Trophoblast cell (in vitro differentiated cells and primary cell): ENCODE measurements around the gene PRKAR1A.

Experiments used
- DNase-seq, 2 donors: peaks; one replicate each; pipeline ENCODE4 v3.0.0-alpha.2; 2016
- H2AFZ ChIP-seq: 2 replicates; pipeline ENCODE4 v1.6.1; 2013; ENCODE audit warnings: low read length, moderate library complexity, mild to moderate bottlenecking; ENCODE audit not compliant: insufficient read depth, poor library complexity
- H2AK5ac ChIP-seq: 2 replicates; pipeline ENCODE4 v1.6.1; 2013; ENCODE audit warnings: mild to moderate bottlenecking, low read length
- H2BK120ac ChIP-seq: 2 replicates; pipeline ENCODE4 v1.6.1; 2013; ENCODE audit warnings: low read length, mild to moderate bottlenecking, moderate library complexity; ENCODE audit not compliant: insufficient read depth, poor library complexity
- H2BK12ac ChIP-seq: 2 replicates; pipeline ENCODE4 v1.6.1; 2013; ENCODE audit warnings: mild to moderate bottlenecking, low read length, moderate library complexity
- H2BK5ac ChIP-seq: 2 replicates; pipeline ENCODE4 v1.6.1; 2013; ENCODE audit warnings: low read length, low read depth, moderate library complexity, mild to moderate bottlenecking; ENCODE audit not compliant: poor library complexity
- H3K14ac ChIP-seq: 2 replicates; pipeline ENCODE4 v1.6.1; 2013; ENCODE audit warnings: mild to moderate bottlenecking, low read length
- H3K18ac ChIP-seq: 2 replicates; pipeline ENCODE4 v1.6.1; 2013; ENCODE audit warnings: mild to moderate bottlenecking, low read length
- H3K23ac ChIP-seq: 2 replicates; pipeline ENCODE4 v1.6.1; 2013; ENCODE audit warnings: low read length
- H3K27ac ChIP-seq: 2 replicates; pipeline ENCODE4 v1.5.1; 2013; ENCODE audit warnings: low read depth, mild to moderate bottlenecking, inconsistent platforms, low read length, moderate library complexity
- H3K27me3 ChIP-seq: 2 replicates; pipeline ENCODE4 v1.6.1; 2013; ENCODE audit warnings: inconsistent platforms, mild to moderate bottlenecking, low read length, moderate library complexity; ENCODE audit not compliant: insufficient read depth
- H3K36me3 ChIP-seq, 2 experiments: 1 replicate in 1 of 2; 2 replicates in 1 of 2; pipeline ENCODE4 v1.6.1; 2013; ENCODE audit warnings: low read length in 2 of 2, mild to moderate bottlenecking in 2 of 2, moderate library complexity in 1 of 2; ENCODE audit not compliant: insufficient read depth in 2 of 2, control insufficient read depth in 1 of 2
- H3K4ac ChIP-seq: 2 replicates; pipeline ENCODE4 v1.6.1; 2013; ENCODE audit warnings: low read depth, mild to moderate bottlenecking, low read length, moderate library complexity
- H3K4me1 ChIP-seq, 2 experiments: 1 replicate in 1 of 2; 2 replicates in 1 of 2; pipeline ENCODE4 v1.6.1; 2013; ENCODE audit warnings: low read length in 2 of 2, mild to moderate bottlenecking in 2 of 2, moderate library complexity in 1 of 2; ENCODE audit not compliant: insufficient read depth in 2 of 2, control insufficient read depth in 1 of 2
- H3K4me2 ChIP-seq: 2 replicates; pipeline ENCODE4 v1.6.1; 2013; ENCODE audit warnings: inconsistent platforms, mild to moderate bottlenecking, low read length, moderate library complexity
- H3K4me3 ChIP-seq: 2 replicates; pipeline ENCODE4 v1.5.1; 2013; ENCODE audit warnings: mild to moderate bottlenecking, low read depth, low read length, inconsistent platforms
- H3K79me1 ChIP-seq: one replicate; pipeline ENCODE4 v1.6.1; 2013; ENCODE audit warnings: low read length
- H3K79me2 ChIP-seq: 2 replicates; pipeline ENCODE4 v1.6.1; 2013; ENCODE audit warnings: low read length, mild to moderate bottlenecking; ENCODE audit not compliant: control insufficient read depth, insufficient read depth, poor library complexity
- H3K9ac ChIP-seq: 2 replicates; pipeline ENCODE4 v1.6.1; 2013; ENCODE audit warnings: mild to moderate bottlenecking, low read length
- H3K9me3 ChIP-seq: 2 replicates; pipeline ENCODE4 v1.6.1; 2013; ENCODE audit warnings: low read depth, mild to moderate bottlenecking, control low read depth, inconsistent platforms, low read length; ENCODE audit not compliant: insufficient read depth
- H4K12ac ChIP-seq: 2 replicates; pipeline ENCODE4 v1.6.1; 2013; ENCODE audit warnings: low read depth, mild to moderate bottlenecking, low read length, moderate library complexity
- H4K8ac ChIP-seq: 2 replicates; pipeline ENCODE4 v1.6.1; 2013; ENCODE audit warnings: low read depth, mild to moderate bottlenecking, low read length, moderate library complexity
- H4K91ac ChIP-seq: one replicate; pipeline ENCODE4 v1.6.1; 2013; ENCODE audit warnings: low read depth, mild to moderate bottlenecking, low read length, moderate library complexity
- WGBS: extraction: QIAGEN DNeasy Blood & Tissue Kit; methylation state at CpG from one replicate; pipeline ENCODE4 v1.1.7; 2013; ENCODE audit warnings: missing lambda C conversion rate; ENCODE audit not compliant: insufficient read length, insufficient coverage; ENCODE audit errors: extremely low coverage; 5-methylcytosine and 5-hydroxymethylcytosine counted together

PRKAR1A gene

GRCh38 chr17:68542698-68543463 lies 30.7 kb downstream of the PRKAR1A start:
- Histone ChIP-seq H4K91ac (no peak overlapping the region), H3K14ac (no peak overlapping the region), H3K27ac (no peak overlapping the region), H3K27me3 (no peaks in the 10 kb centered on the region), H4K12ac (no peak overlapping the region), H3K4ac (no peak overlapping the region), H3K18ac (no peak overlapping the region), H3K23ac (no peak overlapping the region), H4K8ac (no peak overlapping the region), H2BK5ac (no peak overlapping the region), H3K9ac (no peak overlapping the region), H2BK12ac (no peak overlapping the region), H3K79me1 (no peaks in the 10 kb centered on the region), H2AFZ (no peak overlapping the region), H3K4me3 (no peak overlapping the region), H2AK5ac (no peak overlapping the region), H3K36me3 (peaks cover 25 to 36% of the 10 kb centered on the region in 2 experiments), H3K9me3 (peaks cover 1% of the 10 kb centered on the region), H2BK120ac (no peak overlapping the region), H3K4me2 (no peak overlapping the region), H3K79me2 (no peaks in the 10 kb centered on the region), H3K4me1 (no peaks in the 10 kb centered on the region)
- no CpG with 5 or more reads among the region's 13 CpGs for WGBS
- no peak for DNase-seq

GRCh38 chr17:68544111-68544915 lies 32.1 kb downstream of the PRKAR1A start:
- H2BK12ac ChIP-seq = no peak overlapping the region
- no CpG with 5 or more reads among the region's 12 CpGs for WGBS
- H2BK5ac ChIP-seq = no peak overlapping the region
- no peak overlapping the region for H2AFZ ChIP-seq
- H3K4ac ChIP-seq = no peak overlapping the region
- no peak overlapping the region for H2AK5ac ChIP-seq
- H3K27me3 ChIP-seq = no peaks in the 10 kb centered on the region
- H3K9me3 ChIP-seq = peaks cover 1% of the 10 kb centered on the region
- H3K18ac ChIP-seq = no peak overlapping the region
- H3K4me2 ChIP-seq = no peak overlapping the region
- H3K23ac ChIP-seq = no peak overlapping the region
- H4K8ac ChIP-seq = no peak overlapping the region
- no peaks in the 10 kb centered on the region for H3K79me2 ChIP-seq
- H3K27ac ChIP-seq = no peak overlapping the region
- no peaks in the 10 kb centered on the region for H3K79me1 ChIP-seq
- no peak overlapping the region for H3K14ac ChIP-seq
- peaks cover 0 to 2% of the 10 kb centered on the region in 2 experiments for H3K4me1 ChIP-seq
- DNase-seq = no peak
- no peak overlapping the region for H3K4me3 ChIP-seq
- H4K91ac ChIP-seq = no peak overlapping the region
- H2BK120ac ChIP-seq = no peak overlapping the region
- H3K9ac ChIP-seq = no peak overlapping the region
- H3K36me3 ChIP-seq = peaks cover 22 to 33% of the 10 kb centered on the region in 2 experiments
- H4K12ac ChIP-seq = no peak overlapping the region

GRCh38 chr17:68556551-68556950 lies 44.3 kb downstream of the PRKAR1A start:
- DNase-seq = no peak
- Histone ChIP-seq H4K12ac (no peak overlapping the region), H3K27ac (no peak overlapping the region), H2AK5ac (no peak overlapping the region), H4K8ac (no peak overlapping the region), H3K36me3 (peaks cover 6 to 13% of the 10 kb centered on the region in 2 experiments), H3K9me3 (no peaks in the 10 kb centered on the region), H2BK120ac (no peak overlapping the region), H3K23ac (no peak overlapping the region), H3K79me2 (no peaks in the 10 kb centered on the region), H3K18ac (no peak overlapping the region), H3K4ac (no peak overlapping the region), H2BK5ac (no peak overlapping the region), H3K79me1 (no peaks in the 10 kb centered on the region), H3K4me2 (no peak overlapping the region), H4K91ac (no peak overlapping the region), H3K4me1 (peaks cover 3 to 4% of the 10 kb centered on the region in 2 experiments), H3K27me3 (no peaks in the 10 kb centered on the region), H3K4me3 (no peak overlapping the region), H3K9ac (no peak overlapping the region), H3K14ac (no peak overlapping the region), H2BK12ac (no peak overlapping the region), H2AFZ (no peak overlapping the region)
- no CpG with 5 or more reads among the region's 4 CpGs for WGBS

- no peaks in the 10 kb centered on the region for H3K79me2 ChIP-seq
- H3K4me3 ChIP-seq = no peak overlapping the region
- no peak overlapping the region for H2BK12ac ChIP-seq
- no CpG with 5 or more reads among the region's 1 CpG for WGBS
- no peaks in the 10 kb centered on the region for H3K27me3 ChIP-seq
- no peak for DNase-seq
- H3K4me1 ChIP-seq = no peaks in the 10 kb centered on the region
- no peak overlapping the region for H2AK5ac ChIP-seq
- H3K79me1 ChIP-seq = no peaks in the 10 kb centered on the region
- H4K8ac ChIP-seq = no peak overlapping the region
- H2AFZ ChIP-seq = no peak overlapping the region
- H4K91ac ChIP-seq = no peak overlapping the region
- peaks cover 6 to 9% of the 10 kb centered on the region in 2 experiments for H3K36me3 ChIP-seq
- H2BK5ac ChIP-seq = no peak overlapping the region
- H3K9ac ChIP-seq = no peak overlapping the region
- H3K4me2 ChIP-seq = no peak overlapping the region
- H3K9me3 ChIP-seq = no peaks in the 10 kb centered on the region
- no peak overlapping the region for H3K27ac ChIP-seq
- no peak overlapping the region for H3K14ac ChIP-seq
- no peak overlapping the region for H3K18ac ChIP-seq
- H2BK120ac ChIP-seq = no peak overlapping the region
- H3K23ac ChIP-seq = no peak overlapping the region
- H3K4ac ChIP-seq = no peak overlapping the region
- H4K12ac ChIP-seq = no peak overlapping the region
Measured at GRCh38 chr17:68559316-68559715, 47.1 kb downstream of the PRKAR1A start.
